SK-N-SH treated with all-trans-retinoic acid at 6 μM for 48 hours (cell line): ENCODE measurements around the gene TXLNA.

Experiments
- BACH2 ChIP-seq: fragments of 250-450 bp; sonication (Bioruptor Pico); IDR thresholded peaks from 2 replicates; pipeline ENCODE4 v1.9.0; 2021; ENCODE audit warnings: mild to moderate bottlenecking, borderline replicate concordance
- CSRNP3 ChIP-seq: fragments of 250-450 bp; sonication (Bioruptor Pico); IDR thresholded peaks from 2 replicates; pipeline ENCODE4 v1.5.1; 2021; ENCODE audit warnings: mild to moderate bottlenecking, moderate library complexity
- ISL1 ChIP-seq: fragments of 250-450 bp; sonication (Bioruptor Pico); IDR thresholded peaks from 2 replicates; pipeline ENCODE4 v2.1.2; 2022; ENCODE audit warnings: mild to moderate bottlenecking, moderate library complexity
- PATZ1 ChIP-seq: fragments of 250-450 bp; sonication (Bioruptor Pico); IDR thresholded peaks from 2 replicates; pipeline ENCODE4 v1.8.0; 2020; ENCODE audit warnings: mild to moderate bottlenecking, moderate library complexity, borderline replicate concordance
- TCF4 ChIP-seq: fragments of 250-450 bp; sonication (Bioruptor Pico); IDR thresholded peaks from 2 replicates; pipeline ENCODE4 v1.8.0; 2021; ENCODE audit warnings: mild to moderate bottlenecking, moderate library complexity, borderline replicate concordance
- ZC3H10 ChIP-seq: fragments of 250-450 bp; sonication (Bioruptor Pico); IDR thresholded peaks from 2 replicates; pipeline ENCODE4 v1.5.1; 2021; ENCODE audit warnings: mild to moderate bottlenecking, moderate library complexity
- ZFP30 ChIP-seq: fragments of 450-650 bp; formaldehyde crosslinking; IDR thresholded peaks from 2 replicates; pipeline ENCODE4 v1.5.0; 2022; ENCODE audit warnings: mild to moderate bottlenecking, moderate library complexity
- TF ChIP-seq, protein P1 (sequence below): fragments of 250-450 bp; sonication (Bioruptor Pico); IDR thresholded peaks from 2 replicates; pipeline ENCODE4 v1.5.0; 2020; ENCODE audit warnings: mild to moderate bottlenecking, moderate library complexity

GRCh38 chr1:32179443-32180185, at the start of gene TXLNA:
- TF ChIP-seq TCF4 (CRISPR knock-in tag) (no peak), ZFP30 (CRISPR knock-in tag) (no peak), ISL1 (peak; percentile 27; the same call in 1 of the 2 replicates), BACH2 (no peak), CSRNP3 (CRISPR knock-in tag) (no peak), PATZ1 (CRISPR knock-in tag) (no peak), ZC3H10 (CRISPR knock-in tag) (no peak)
- TF ChIP-seq, protein P1, sequence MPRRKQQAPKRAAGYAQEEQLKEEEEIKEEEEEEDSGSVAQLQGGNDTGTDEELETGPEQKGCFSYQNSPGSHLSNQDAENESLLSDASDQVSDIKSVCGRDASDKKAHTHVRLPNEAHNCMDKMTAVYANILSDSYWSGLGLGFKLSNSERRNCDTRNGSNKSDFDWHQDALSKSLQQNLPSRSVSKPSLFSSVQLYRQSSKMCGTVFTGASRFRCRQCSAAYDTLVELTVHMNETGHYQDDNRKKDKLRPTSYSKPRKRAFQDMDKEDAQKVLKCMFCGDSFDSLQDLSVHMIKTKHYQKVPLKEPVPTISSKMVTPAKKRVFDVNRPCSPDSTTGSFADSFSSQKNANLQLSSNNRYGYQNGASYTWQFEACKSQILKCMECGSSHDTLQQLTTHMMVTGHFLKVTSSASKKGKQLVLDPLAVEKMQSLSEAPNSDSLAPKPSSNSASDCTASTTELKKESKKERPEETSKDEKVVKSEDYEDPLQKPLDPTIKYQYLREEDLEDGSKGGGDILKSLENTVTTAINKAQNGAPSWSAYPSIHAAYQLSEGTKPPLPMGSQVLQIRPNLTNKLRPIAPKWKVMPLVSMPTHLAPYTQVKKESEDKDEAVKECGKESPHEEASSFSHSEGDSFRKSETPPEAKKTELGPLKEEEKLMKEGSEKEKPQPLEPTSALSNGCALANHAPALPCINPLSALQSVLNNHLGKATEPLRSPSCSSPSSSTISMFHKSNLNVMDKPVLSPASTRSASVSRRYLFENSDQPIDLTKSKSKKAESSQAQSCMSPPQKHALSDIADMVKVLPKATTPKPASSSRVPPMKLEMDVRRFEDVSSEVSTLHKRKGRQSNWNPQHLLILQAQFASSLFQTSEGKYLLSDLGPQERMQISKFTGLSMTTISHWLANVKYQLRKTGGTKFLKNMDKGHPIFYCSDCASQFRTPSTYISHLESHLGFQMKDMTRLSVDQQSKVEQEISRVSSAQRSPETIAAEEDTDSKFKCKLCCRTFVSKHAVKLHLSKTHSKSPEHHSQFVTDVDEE (CRISPR knock-in tag), result peak; percentile 78
